Kidney (tissue), 22 donors: ENCODE results near the gene DIP2A. TPM values are rescaled to one million over a fixed set of nuclear protein-coding genes. Genes with fewer than 3 reads are reported as not detected.

Experiments
- DNase-seq, 5 donors: peaks; one replicate each; pipeline ENCODE4 v3.0.0-alpha.2; 2013 to 2020
- FAIRE-seq: peaks from 2 replicates; lab custom pipeline; 2012; peaks lifted over from hg19 to GRCh38; lab: Jason Lieb, UNC
- H3K27ac ChIP-seq, 2 donors: one replicate each; pipeline ENCODE4 v1.7.0; 2013; ENCODE audit warnings: low read depth in 2 of 2, low read length in 2 of 2, inconsistent platforms in 1 of 2
- H3K27me3 ChIP-seq: one replicate; pipeline ENCODE4 v1.7.1; 2013; ENCODE audit warnings: low read length, inconsistent platforms; ENCODE audit not compliant: control insufficient read depth, insufficient read depth
- H3K36me3 ChIP-seq, 3 donors: one replicate each; pipeline versions ENCODE4 v1.7.0 to v1.7.1; 2013; ENCODE audit warnings: low read length in 3 of 3, control low read depth in 1 of 3, inconsistent platforms in 1 of 3; ENCODE audit not compliant: insufficient read depth in 3 of 3, control insufficient read depth in 2 of 3
- H3K4me1 ChIP-seq, 3 donors: one replicate each; pipeline versions ENCODE4 v1.7.0 to v1.7.1; 2013; ENCODE audit warnings: low read length in 3 of 3, inconsistent platforms in 1 of 3, low read depth in 1 of 3; ENCODE audit not compliant: control insufficient read depth in 2 of 3, insufficient read depth in 2 of 3
- H3K4me3 ChIP-seq, 3 donors: one replicate each; pipeline versions ENCODE4 v1.7.0 to v1.8.1; 2013; ENCODE audit warnings: low read length in 3 of 3, control low read depth in 1 of 3, inconsistent platforms in 1 of 3
- H3K9ac ChIP-seq, 3 donors: one replicate each; pipeline versions ENCODE4 v1.7.0 to v1.7.1; 2013; ENCODE audit warnings: low read length in 3 of 3, control low read depth in 1 of 3, inconsistent platforms in 1 of 3
- H3K9me3 ChIP-seq, 3 donors: one replicate each; pipeline versions ENCODE4 v1.7.0 to v1.7.1; 2013; ENCODE audit warnings: low read length in 3 of 3, control low read depth in 1 of 3, inconsistent platforms in 1 of 3; ENCODE audit not compliant: control insufficient read depth in 2 of 3, insufficient read depth in 1 of 3
- CTCF ChIP-seq: IDR thresholded peaks from 3 replicates; pipeline ENCODE4 v1.5.1; 2012; ENCODE audit warnings: mild to moderate bottlenecking, moderate library complexity, borderline replicate concordance; ENCODE audit not compliant: insufficient read depth; ENCODE audit errors: extremely low read depth
- intact Hi-C: fragments of 100-400 bp; cut with DNase I; formaldehyde crosslinking; loops from one replicate; pipeline ENCODE4 v1.11.1; 2022
- long read RNA-seq, 10 donors: library from polyadenylated mRNA in 1 of 10; unstranded in 1 of 10; transcript quantifications; one replicate each; pipeline ENCODE4 v2.0.0 and lab custom pipeline, GENCODE V29; 2021 to 2026
- polyA plus RNA-seq: library from polyadenylated mRNA; stranded (reverse); fragments of 350-450 nt; fragmentation: Illumina TruSeq; extraction: RNeasy Lipid Tissue Mini Kit (QIAGEN cat#74804); gene quantifications from one replicate; pipeline ENCODE4 v1.2.3, GENCODE V29; 2014; ENCODE audit warnings: low read depth, low replicate concordance; ENCODE audit not compliant: insufficient read depth
- total RNA-seq: library from RNA; stranded (reverse); fragmentation: NEBNext Ultra II Directional; extraction: Animal tissue kit (Norgen Biotek cat#: 25700); gene quantifications from one replicate; pipeline ENCODE4 v1.2.1, GENCODE V29; 2021
- donor health status: control.
- donor health status: control.
- donor health status: control.
- donor health status: control.
- donor health status: control.
- donor health status: DM: yes; HTN: yes; CAD: no.
- donor health status: Normal renal cell carcinoma (clear cell type).

The DIP2A gene
- total RNA-seq (36.5 TPM), polyA plus RNA-seq (8.7 TPM)
- long read RNA-seq, donor 1 = 0 reads
- long read RNA-seq, donor 2, full-length matches to known transcripts = 2 of 2 reads
- long read RNA-seq, donor 2, partial matches to known transcripts = 0 of 2 reads
- long read RNA-seq, donor 2, other reads (novel, unspliced or antisense) = 0 of 2 reads
- long read RNA-seq, donor 3, partial matches to known transcripts = 0 of 1 reads
- long read RNA-seq, donor 3, other reads (novel, unspliced or antisense) = 0 of 1 reads
- long read RNA-seq, donor 4, full-length matches to known transcripts = 3 of 3 reads
- long read RNA-seq, donor 4, partial matches to known transcripts = 0 of 3 reads
- long read RNA-seq, donor 4, other reads (novel, unspliced or antisense) = 0 of 3 reads
- long read RNA-seq, donor 5 = 0 reads
- long read RNA-seq, donor 6 = 0 reads
- long read RNA-seq, donor 7, partial matches to known transcripts = 11 of 21 reads
- long read RNA-seq, donor 7, other reads (novel, unspliced or antisense) = 9 of 21 reads
- long read RNA-seq, donor 8 = 0 reads
- long read RNA-seq, donor 9 = 0 reads
- long read RNA-seq, donor 10, partial matches to known transcripts = 0 of 3 reads
- long read RNA-seq, donor 10, other reads (novel, unspliced or antisense) = 0 of 3 reads

- Histone ChIP-seq H3K36me3 (peaks cover 0 to 4% (median 0%) of the 10 kb centered on the region in 3 donors), H3K27me3 (no peaks in the 10 kb centered on the region), H3K4me3 (peak within 1 kb of the TSS; percentile 81 to 88 (median 86)), H3K4me1 (peaks cover 0 to 14% (median 6%) of the 10 kb centered on the region in 3 donors), H3K9me3 (no peaks in the 10 kb centered on the region), H3K9ac (peak within 1 kb of the TSS; percentile 44 to 78 (median 66)), H3K27ac (peak within 1 kb of the TSS; percentile 91 to 94)
- intact Hi-C loops = no loop called here
- no peak for TF ChIP-seq CTCF
- DNase-seq (peak; percentile 97 to 99 (median 98)), FAIRE-seq (no peak)
Measured at GRCh38 chr21:46458315-46459023, at the start of gene DIP2A. TSS of gene DIP2A (plus strand) at chr21:46458891. CDS start at chr21:46459132, 241 bp downstream.

GRCh38 chr21:46409641-46410406 lies 48.9 kb upstream of the DIP2A start:
- intact Hi-C loops = no loop called here
- DNase-seq (peak in 1 of 5 donors; percentile 23), FAIRE-seq (no peak)
- H3K4me1 ChIP-seq = no peaks in the 10 kb centered on the region
- TF ChIP-seq CTCF = no peak
- H3K4me3 ChIP-seq = no peak overlapping the region
- no peak overlapping the region for H3K9ac ChIP-seq
- no peaks in the 10 kb centered on the region for H3K9me3 ChIP-seq
- no peak overlapping the region for H3K27ac ChIP-seq
- H3K36me3 ChIP-seq = peaks cover 0 to 11% (median 3%) of the 10 kb centered on the region in 3 donors
- H3K27me3 ChIP-seq = no peaks in the 10 kb centered on the region

- FAIRE-seq (no peak), DNase-seq (peak in 1 of 5 donors; percentile 38)
- Histone ChIP-seq H3K9ac (no peak overlapping the region), H3K4me1 (no peaks in the 10 kb centered on the region), H3K27me3 (no peaks in the 10 kb centered on the region), H3K27ac (no peak overlapping the region), H3K4me3 (no peak overlapping the region), H3K36me3 (peaks cover 0 to 11% (median 3%) of the 10 kb centered on the region in 3 donors), H3K9me3 (no peaks in the 10 kb centered on the region)
- no peak for TF ChIP-seq CTCF
- intact Hi-C loops = no loop called here
Measured at GRCh38 chr21:46410516-46410915, 48.2 kb upstream of the DIP2A start.
